Breast epithelium (tissue), 4 donors: ENCODE measurements around the gene GDPD5. TPM values are rescaled to one million over a fixed set of nuclear protein-coding genes. Genes with fewer than 3 reads are reported as not detected.

ENCODE experiments used
- DNase-seq, 2 donors: peaks; one replicate each; pipeline ENCODE4 v3.0.0-alpha.2; 2019; ENCODE audit warnings: low spot score in 2 of 2
- H3K27ac ChIP-seq, 2 donors: fragments of 200-600 bp; sonication (generic) in 1 of 2; one replicate each; pipeline ENCODE4 v1.5.1; 2016 to 2019; ENCODE audit warnings: mild to moderate bottlenecking in 1 of 2
- H3K27me3 ChIP-seq, 2 donors: fragments of 200-600 bp; sonication (generic) in 1 of 2; one replicate each; pipeline versions ENCODE4 v1.5.1 to v1.6.0; 2017 to 2019; ENCODE audit warnings: control low read depth in 1 of 2, mild to moderate bottlenecking in 1 of 2
- H3K36me3 ChIP-seq: fragments of 200-600 bp; one replicate; pipeline ENCODE4 v1.5.1; 2019
- H3K4me1 ChIP-seq, 2 donors: fragments of 200-600 bp; sonication (generic); one replicate each; pipeline ENCODE4 v1.5.1; 2016 to 2019; ENCODE audit warnings: control low read depth in 1 of 2
- H3K4me3 ChIP-seq, 3 donors: fragments of 200-600 bp; sonication (generic); 1 replicate in 2 of 3; 2 replicates in 1 of 3; pipeline ENCODE4 v1.5.1; 2016 to 2019; ENCODE audit warnings: mild to moderate bottlenecking in 3 of 3, moderate library complexity in 2 of 3
- H3K9me3 ChIP-seq, 2 donors: fragments of 200-600 bp; sonication (generic) in 1 of 2; one replicate each; pipeline ENCODE4 v1.5.1; 2016 to 2019; ENCODE audit warnings: control low read depth in 1 of 2
- CTCF ChIP-seq, 3 donors: fragments of 450-650 bp; IDR thresholded peaks; one replicate each; pipeline ENCODE4 v1.5.1; 2016 to 2017; ENCODE audit warnings: antibody characterized with exemption in 3 of 3, mild to moderate bottlenecking in 3 of 3, moderate library complexity in 3 of 3
- POLR2A ChIP-seq: fragments of 450-650 bp; IDR thresholded peaks from one replicate; pipeline ENCODE4 v1.6.1; 2016; ENCODE audit warnings: antibody characterized with exemption, mild to moderate bottlenecking, moderate library complexity
- POLR2AphosphoS5 ChIP-seq, 3 donors: sonication (generic); formaldehyde crosslinking; IDR thresholded peaks; one replicate each; pipeline ENCODE4 v1.6.1; 2017; ENCODE audit warnings: antibody characterized with exemption in 3 of 3
- intact Hi-C: fragments of 100-400 bp; cut with DNase I; formaldehyde crosslinking; loops from one replicate; pipeline ENCODE4 v1.15.1; 2023; ENCODE audit warnings: low total_unique reads
- total RNA-seq, 3 donors: library from RNA; depleted of rRNA; stranded (reverse); fragments of >200 nt; gene quantifications; one replicate each; pipeline ENCODE4 v1.1.0, GENCODE V29; 2016

The GDPD5 gene
- total RNA-seq, 3 donors from 2014 or later, result 10.5 to 25.9 (median 14.8) TPM

- no peak overlapping the region for H3K4me3 ChIP-seq
- H3K27ac ChIP-seq, result no peak overlapping the region
- H3K9me3 ChIP-seq, result no peaks in the 10 kb centered on the region
- TF ChIP-seq CTCF (IDR thresholded peaks at IDR 0.05) (no peak), POLR2AphosphoS5 (IDR thresholded peaks at IDR 0.05) (no peak), POLR2A (no peak)
- intact Hi-C loops, result no loop called here
- peaks cover 0 to 8% of the 10 kb centered on the region in 2 donors for H3K4me1 ChIP-seq
- H3K27me3 ChIP-seq, result no peaks in the 10 kb centered on the region
- no peak for DNase-seq
- no peaks in the 10 kb centered on the region for H3K36me3 ChIP-seq
Measured at GRCh38 chr11:75518771-75519653, 6.7 kb downstream of the GDPD5 start.

GRCh38 chr11:75518204-75518549, 7.6 kb downstream of the GDPD5 start:
- no peak for DNase-seq
- intact Hi-C loops, result no loop called here
- H3K9me3 ChIP-seq, result no peaks in the 10 kb centered on the region
- H3K4me3 ChIP-seq, result no peak overlapping the region
- no peaks in the 10 kb centered on the region for H3K27me3 ChIP-seq
- no peaks in the 10 kb centered on the region for H3K36me3 ChIP-seq
- H3K27ac ChIP-seq, result no peak overlapping the region
- no peak for TF ChIP-seq POLR2AphosphoS5 (IDR thresholded peaks at IDR 0.05)
- H3K4me1 ChIP-seq, result peaks cover 0 to 1% of the 10 kb centered on the region in 2 donors

GRCh38 chr11:75516886-75517285, 8.9 kb downstream of the GDPD5 start:
- no peak overlapping the region for H3K27ac ChIP-seq
- TF ChIP-seq POLR2AphosphoS5 (IDR thresholded peaks at IDR 0.05) (no peak), CTCF (IDR thresholded peaks at IDR 0.05) (no peak), POLR2A (no peak)
- H3K4me3 ChIP-seq, result no peak overlapping the region
- no peaks in the 10 kb centered on the region for H3K4me1 ChIP-seq
- DNase-seq, result no peak
- intact Hi-C loops, result no loop called here
- H3K36me3 ChIP-seq, result no peaks in the 10 kb centered on the region
- no peaks in the 10 kb centered on the region for H3K27me3 ChIP-seq
- H3K9me3 ChIP-seq, result no peaks in the 10 kb centered on the region

GRCh38 chr11:75516140-75516539, 9.6 kb downstream of the GDPD5 start:
- TF ChIP-seq CTCF (IDR thresholded peaks at IDR 0.05) (no peak), POLR2AphosphoS5 (IDR thresholded peaks at IDR 0.05) (no peak), POLR2A (no peak)
- Histone ChIP-seq H3K9me3 (no peaks in the 10 kb centered on the region), H3K4me1 (no peaks in the 10 kb centered on the region), H3K27me3 (no peaks in the 10 kb centered on the region), H3K27ac (no peak overlapping the region), H3K4me3 (no peak overlapping the region), H3K36me3 (no peaks in the 10 kb centered on the region)
- DNase-seq, result no peak
- intact Hi-C loops, result no loop called here

- no peaks in the 10 kb centered on the region for H3K4me1 ChIP-seq
- no peaks in the 10 kb centered on the region for H3K9me3 ChIP-seq
- H3K27ac ChIP-seq, result no peak overlapping the region
- DNase-seq, result no peak
- no peaks in the 10 kb centered on the region for H3K27me3 ChIP-seq
- no peak for TF ChIP-seq POLR2A
- no peak for TF ChIP-seq CTCF (IDR thresholded peaks at IDR 0.05)
- no peak for TF ChIP-seq POLR2AphosphoS5 (IDR thresholded peaks at IDR 0.05)
- no peaks in the 10 kb centered on the region for H3K36me3 ChIP-seq
- intact Hi-C loops, result no loop called here
- H3K4me3 ChIP-seq, result no peak overlapping the region
Measured at GRCh38 chr11:75514596-75514995, 11.1 kb downstream of the GDPD5 start.
